ENCODE data around the gene LSMEM2. TPM values are rescaled to one million over a fixed set of nuclear protein-coding genes. Genes with fewer than 3 reads are reported as not detected.

The LSMEM2 gene
- total and polyA plus RNA-seq, 12 donors, result 1.9 to 45.2 (median 31.7) TPM

- no peak for DNase-seq
- peak overlapping the region; percentile 61 to 99 (median 78) for H3K4me3 ChIP-seq
- H3K36me3 ChIP-seq, result peaks cover 0 to 30% (median 11%) of the 10 kb centered on the region in 9 donors
- TF ChIP-seq CTCF (IDR thresholded peaks at IDR 0.05), result no peak
- H3K9me3 ChIP-seq, result no peaks in the 10 kb centered on the region
- H3K4me1 ChIP-seq, result peaks cover 15 to 88% (median 79%) of the 10 kb centered on the region in 9 donors
- peak in 5 of 8 donors; percentile 1 to 16 (median 4) for ATAC-seq
- peak overlapping the region; percentile 88 to 100 (median 97) for H3K27ac ChIP-seq
- intact Hi-C loops (cut with DNase I), result loop anchor here in 1 of 10 donors (5.0 kb wide), 1 partner anchor 34 kb away; the partner anchor contains the start of gene HYAL1
- no peaks in the 10 kb centered on the region for H3K27me3 ChIP-seq
- WGBS, 2 donors, result 0 to 2% methylated on average over 31 of the region's 31 CpGs
These were observed 57.7 kb downstream of the LSMEM2 start for GRCh38 chr3:50336452-50337174.

GRCh38 chr3:50337175-50337861 lies 58.4 kb downstream of the LSMEM2 start:
- ATAC-seq, result peak; percentile 83 to 92 (median 86)
- no peak for TF ChIP-seq CTCF (IDR thresholded peaks at IDR 0.05)
- H3K4me1 ChIP-seq, result peaks cover 15 to 87% (median 76%) of the 10 kb centered on the region in 9 donors
- no peaks in the 10 kb centered on the region for H3K9me3 ChIP-seq
- H3K27me3 ChIP-seq, result no peaks in the 10 kb centered on the region
- H3K4me3 ChIP-seq, result peak overlapping the region; percentile 61 to 99 (median 78)
- H3K36me3 ChIP-seq, result peaks cover 0 to 23% (median 4%) of the 10 kb centered on the region in 9 donors
- H3K27ac ChIP-seq, result peak overlapping the region; percentile 88 to 100 (median 97)
- peak; percentile 100 for DNase-seq
- 0% methylated on average over 79 of the region's 79 CpGs for WGBS, 2 donors
- intact Hi-C loops (cut with DNase I), result loop anchor here in 1 of 10 donors (5.0 kb wide), 1 partner anchor 35 kb away; the partner anchor contains the start of gene HYAL1

Other genes with a start within 250 kb of the LSMEM2 start
- gene RBM5, start 190.2 kb upstream of the LSMEM2 start, total RNA-seq, result 10 to 100 TPM; 46.9 to 67.0 (median 56.8) TPM
- gene RBM5, start 190.2 kb upstream of the LSMEM2 start, polyA plus RNA-seq, result 10 to 100 TPM; 30.2 to 86.3 TPM
- 10 to 100 TPM in 5 of 10 donors, 1 to 10 TPM in 5; 5.1 to 37.2 (median 10.2) TPM for gene SEMA3F, start 123.8 kb upstream of the LSMEM2 start, total RNA-seq
- 10 to 100 TPM; 15.1 to 21.3 TPM for gene SEMA3F, start 123.8 kb upstream of the LSMEM2 start, polyA plus RNA-seq
- not detected for gene GNAT1, start 87.5 kb upstream of the LSMEM2 start, total RNA-seq
- not detected for gene GNAT1, start 87.5 kb upstream of the LSMEM2 start, polyA plus RNA-seq
- gene SLC38A3, start 73.8 kb upstream of the LSMEM2 start, total RNA-seq, result 10 to 100 TPM in 7 of 10 donors, 1 to 10 TPM in 3; 6.2 to 16.4 (median 11.2) TPM
- 10 to 100 TPM in 1 of 2 donors, 1 to 10 TPM in 1; 1.4 to 11.8 TPM for gene SLC38A3, start 73.8 kb upstream of the LSMEM2 start, polyA plus RNA-seq
- 100 to 1,000 TPM; 112 to 270 (median 146) TPM for gene GNAI2, start 42.9 kb upstream of the LSMEM2 start, total RNA-seq
- 100 to 1,000 TPM; 107 to 171 TPM for gene GNAI2, start 42.9 kb upstream of the LSMEM2 start, polyA plus RNA-seq
- gene SEMA3B, start 9.9 kb upstream of the LSMEM2 start, total RNA-seq, result 10 to 100 TPM; 14.9 to 28.8 (median 21.9) TPM
- gene SEMA3B, start 9.9 kb upstream of the LSMEM2 start, polyA plus RNA-seq, result 10 to 100 TPM; 21.2 to 46.7 TPM
- 10 to 100 TPM; 45.3 to 96.2 (median 54.1) TPM for gene IFRD2, start 13.3 kb downstream of the LSMEM2 start, total RNA-seq
- gene IFRD2, start 13.3 kb downstream of the LSMEM2 start, polyA plus RNA-seq, result 100 to 1,000 TPM in 1 of 2 donors, 10 to 100 TPM in 1; 88.1 to 123 TPM
- gene HYAL3, start 20.3 kb downstream of the LSMEM2 start, total RNA-seq, result 1 to 10 TPM in 8 of 10 donors, under 1 TPM in 2; 0.80 to 3.0 (median 1.9) TPM
- gene HYAL3, start 20.3 kb downstream of the LSMEM2 start, polyA plus RNA-seq, result 1 to 10 TPM; 2.0 to 2.8 TPM
- gene NAA80, start 20.3 kb downstream of the LSMEM2 start, total RNA-seq, result 10 to 100 TPM in 1 of 10 donors, 1 to 10 TPM in 9; 7.7 to 11.1 (median 8.2) TPM
- 10 to 100 TPM in 1 of 2 donors, 1 to 10 TPM in 1; 6.4 to 13.5 TPM for gene NAA80, start 20.3 kb downstream of the LSMEM2 start, polyA plus RNA-seq
- 100 to 1,000 TPM in 1 of 10 donors, 10 to 100 TPM in 9; 48.8 to 120 (median 66.7) TPM for gene HYAL1, start 24.5 kb downstream of the LSMEM2 start, total RNA-seq
- gene HYAL1, start 24.5 kb downstream of the LSMEM2 start, polyA plus RNA-seq, result 10 to 100 TPM; 41.0 to 70.5 TPM
- gene HYAL2, start 43.7 kb downstream of the LSMEM2 start, total RNA-seq, result 10 to 100 TPM; 25.1 to 94.0 (median 35.2) TPM
- gene HYAL2, start 43.7 kb downstream of the LSMEM2 start, polyA plus RNA-seq, result 100 to 1,000 TPM in 1 of 2 donors, 10 to 100 TPM in 1; 86.5 to 135 TPM
- gene TUSC2, start 49.1 kb downstream of the LSMEM2 start, total RNA-seq, result 10 to 100 TPM; 23.7 to 34.9 (median 26.9) TPM
- gene TUSC2, start 49.1 kb downstream of the LSMEM2 start, polyA plus RNA-seq, result 10 to 100 TPM; 27.4 to 59.1 TPM
- gene RASSF1, start 61.7 kb downstream of the LSMEM2 start, total RNA-seq, result 10 to 100 TPM in 8 of 10 donors, 1 to 10 TPM in 2; 9.9 to 17.8 (median 11.9) TPM
- gene RASSF1, start 61.7 kb downstream of the LSMEM2 start, polyA plus RNA-seq, result 10 to 100 TPM; 22.1 to 59.8 TPM
- gene ZMYND10, start 66.6 kb downstream of the LSMEM2 start, total RNA-seq, result under 1 TPM in 3 of 10 donors, not detected in 7; 0.15 to 0.65 (median 0.22) TPM
- gene ZMYND10, start 66.6 kb downstream of the LSMEM2 start, polyA plus RNA-seq, result under 1 TPM; 0.20 to 0.88 TPM
- gene NPRL2, start 71.7 kb downstream of the LSMEM2 start, total RNA-seq, result 10 to 100 TPM; 13.0 to 23.6 (median 16.3) TPM
- 10 to 100 TPM; 15.5 to 29.8 TPM for gene NPRL2, start 71.7 kb downstream of the LSMEM2 start, polyA plus RNA-seq
- 10 to 100 TPM in 1 of 10 donors, 1 to 10 TPM in 9; 3.9 to 10.9 (median 5.6) TPM for gene CYB561D2, start 71.8 kb downstream of the LSMEM2 start, total RNA-seq
- gene CYB561D2, start 71.8 kb downstream of the LSMEM2 start, polyA plus RNA-seq, result 10 to 100 TPM in 1 of 2 donors, 1 to 10 TPM in 1; 8.1 to 21.8 TPM
- gene TMEM115, start 80.4 kb downstream of the LSMEM2 start, total RNA-seq, result 10 to 100 TPM; 18.7 to 32.8 (median 24.2) TPM
- 10 to 100 TPM; 18.1 to 47.6 TPM for gene TMEM115, start 80.4 kb downstream of the LSMEM2 start, polyA plus RNA-seq
- gene CACNA2D2, start 224.5 kb downstream of the LSMEM2 start, total RNA-seq, result 1 to 10 TPM in 9 of 10 donors, under 1 TPM in 1; 0.95 to 3.9 (median 2.6) TPM
- gene CACNA2D2, start 224.5 kb downstream of the LSMEM2 start, polyA plus RNA-seq, result 1 to 10 TPM in 1 of 2 donors, under 1 TPM in 1; 0.42 to 2.2 TPM

All from heart right ventricle (tissue), 16 donors.